Skeletal muscle tissue (tissue), 4 donors: ENCODE data around the gene GINS2. TPM values are rescaled to one million over a fixed set of nuclear protein-coding genes. Genes with fewer than 3 reads are reported as not detected.

Experiments used
- H3K27ac ChIP-seq: one replicate; pipeline ENCODE4 v1.7.0; 2013; ENCODE audit warnings: mild to moderate bottlenecking, low read depth, low read length, inconsistent platforms
- H3K27me3 ChIP-seq, 3 donors: one replicate each; pipeline ENCODE4 v1.7.0; 2013; ENCODE audit warnings: low read length in 3 of 3; ENCODE audit not compliant: control insufficient read depth in 3 of 3, insufficient read depth in 3 of 3
- H3K36me3 ChIP-seq, 3 donors: one replicate each; pipeline ENCODE4 v1.7.0; 2013; ENCODE audit warnings: low read length in 3 of 3; ENCODE audit not compliant: control insufficient read depth in 3 of 3, insufficient read depth in 3 of 3
- H3K4me1 ChIP-seq, 3 donors: one replicate each; pipeline ENCODE4 v1.7.0; 2013; ENCODE audit warnings: low read length in 3 of 3, mild to moderate bottlenecking in 3 of 3; ENCODE audit not compliant: control insufficient read depth in 3 of 3, insufficient read depth in 3 of 3
- H3K4me3 ChIP-seq, 3 donors: one replicate each; pipeline ENCODE4 v1.7.0; 2013; ENCODE audit warnings: low read length in 3 of 3
- H3K9ac ChIP-seq, 3 donors: one replicate each; pipeline ENCODE4 v1.7.0; 2013; ENCODE audit warnings: low read length in 3 of 3, mild to moderate bottlenecking in 3 of 3, moderate library complexity in 2 of 3, low read depth in 1 of 3
- H3K9me3 ChIP-seq, 3 donors: one replicate each; pipeline ENCODE4 v1.7.0; 2013; ENCODE audit warnings: low read length in 3 of 3; ENCODE audit not compliant: control insufficient read depth in 3 of 3
- total RNA-seq: library from RNA; depleted of rRNA; stranded (reverse); fragments of >200 nt; gene quantifications from one replicate; pipeline ENCODE4 v1.2.3, GENCODE V29; 2014
- donor health status: Osteomylitis.

GINS2 gene
- total RNA-seq, 1 donor from 2014 or later: 4.7 TPM

GRCh38 chr16:85637808-85638647, 50.7 kb downstream of the GINS2 start:
- Histone ChIP-seq H3K9me3 (no peaks in the 10 kb centered on the region), H3K27ac (no peak overlapping the region), H3K4me3 (no peak overlapping the region), H3K36me3 (peaks cover 0 to 6% (median 4%) of the 10 kb centered on the region in 3 donors), H3K27me3 (no peaks in the 10 kb centered on the region), H3K9ac (no peak overlapping the region), H3K4me1 (peaks cover 23 to 56% (median 51%) of the 10 kb centered on the region in 3 donors)

GRCh38 chr16:85637061-85637807, 51.5 kb downstream of the GINS2 start:
- Histone ChIP-seq H3K27ac (no peak overlapping the region), H3K4me1 (peaks cover 23 to 51% (median 45%) of the 10 kb centered on the region in 3 donors), H3K36me3 (peaks cover 0 to 6% (median 4%) of the 10 kb centered on the region in 3 donors), H3K9me3 (no peaks in the 10 kb centered on the region), H3K9ac (no peak overlapping the region), H3K27me3 (no peaks in the 10 kb centered on the region), H3K4me3 (no peak overlapping the region)

- Histone ChIP-seq H3K27ac (no peak overlapping the region), H3K9me3 (no peaks in the 10 kb centered on the region), H3K4me3 (no peak overlapping the region), H3K27me3 (no peaks in the 10 kb centered on the region), H3K4me1 (peaks cover 18 to 53% (median 45%) of the 10 kb centered on the region in 3 donors), H3K36me3 (peaks cover 0 to 6% (median 4%) of the 10 kb centered on the region in 3 donors), H3K9ac (no peak overlapping the region)
Observed at GRCh38 chr16:85636234-85636812, 52.4 kb downstream of the GINS2 start.

- no peak overlapping the region for H3K4me3 ChIP-seq
- peaks cover 18 to 53% (median 45%) of the 10 kb centered on the region in 3 donors for H3K4me1 ChIP-seq
- H3K27me3 ChIP-seq: no peaks in the 10 kb centered on the region
- no peak overlapping the region for H3K27ac ChIP-seq
- no peaks in the 10 kb centered on the region for H3K9me3 ChIP-seq
- H3K36me3 ChIP-seq: peaks cover 0 to 6% (median 4%) of the 10 kb centered on the region in 3 donors
- peak overlapping the region in 1 of 3 donors; percentile 40 for H3K9ac ChIP-seq
Observed at GRCh38 chr16:85635545-85636140, 53.1 kb downstream of the GINS2 start.

- Histone ChIP-seq H3K9me3 (peaks cover 0 to 2% (median 0%) of the 10 kb centered on the region in 3 donors), H3K4me3 (no peak overlapping the region), H3K4me1 (peaks cover 12 to 53% (median 42%) of the 10 kb centered on the region in 3 donors), H3K9ac (no peak overlapping the region), H3K27me3 (no peaks in the 10 kb centered on the region), H3K27ac (no peak overlapping the region), H3K36me3 (peaks cover 0 to 6% (median 4%) of the 10 kb centered on the region in 3 donors)
Observed at GRCh38 chr16:85634747-85635544, 53.8 kb downstream of the GINS2 start.

- Histone ChIP-seq H3K27ac (no peak overlapping the region), H3K9me3 (peaks cover 0 to 4% (median 3%) of the 10 kb centered on the region in 3 donors), H3K9ac (no peak overlapping the region), H3K27me3 (no peaks in the 10 kb centered on the region), H3K4me1 (peaks cover 9 to 52% (median 39%) of the 10 kb centered on the region in 3 donors), H3K36me3 (peaks cover 0 to 6% (median 4%) of the 10 kb centered on the region in 3 donors), H3K4me3 (no peak overlapping the region)
Observed at GRCh38 chr16:85633888-85634287, 54.9 kb downstream of the GINS2 start.

- no peak overlapping the region for H3K27ac ChIP-seq
- H3K4me1 ChIP-seq: peaks cover 13 to 53% (median 40%) of the 10 kb centered on the region in 3 donors
- no peak overlapping the region for H3K4me3 ChIP-seq
Observed at GRCh38 chr16:85633438-85633743, 55.4 kb downstream of the GINS2 start.

GRCh38 chr16:85632709-85633437, 55.9 kb downstream of the GINS2 start:
- H3K9ac ChIP-seq: no peak overlapping the region
- H3K4me3 ChIP-seq: no peak overlapping the region
- no peaks in the 10 kb centered on the region for H3K27me3 ChIP-seq
- H3K4me1 ChIP-seq: peaks cover 17 to 52% (median 42%) of the 10 kb centered on the region in 3 donors
- no peak overlapping the region for H3K27ac ChIP-seq
- H3K9me3 ChIP-seq: peaks cover 0 to 4% (median 3%) of the 10 kb centered on the region in 3 donors
- peaks cover 0 to 6% (median 4%) of the 10 kb centered on the region in 3 donors for H3K36me3 ChIP-seq

More at GRCh38 chr16:85633438-85633743, 55.4 kb downstream of the GINS2 start:
- Histone ChIP-seq H3K9ac (no peak overlapping the region), H3K36me3 (peaks cover 0 to 6% (median 4%) of the 10 kb centered on the region in 3 donors), H3K9me3 (peaks cover 0 to 4% (median 3%) of the 10 kb centered on the region in 3 donors), H3K27me3 (no peaks in the 10 kb centered on the region)
